K562 (cell line): Measurements from ENCODE around the gene TAC1.

Source experiments
- CEBPB ChIP-seq: fragments of 450-650 bp; IDR thresholded peaks from 2 replicates; pipeline ENCODE4 v1.6.1; 2016; ENCODE audit warnings: missing genetic modification characterization, missing compliant biosample characterization
- FOXK2 ChIP-seq, 2 experiments: fragments of 450-650 bp; IDR thresholded peaks in 1 of 2; conservative IDR thresholded peaks in 1 of 2; 2 replicates each; pipeline ENCODE4 v1.6.1; 2016; ENCODE audit warnings: low read depth in 2 of 2, mild to moderate bottlenecking in 1 of 2
- JUN ChIP-seq, 2 experiments: sonication (generic) in 1 of 2; formaldehyde crosslinking in 1 of 2; IDR thresholded peaks; 2 replicates each; pipeline versions ENCODE4 v1.6.1 to v1.8.0; 2012 to 2022; ENCODE audit warnings: borderline replicate concordance in 2 of 2, mild to moderate bottlenecking in 2 of 2, improper control_type of control experiment in 1 of 2, low read depth in 1 of 2, low read length in 1 of 2, missing genetic modification reagents in 1 of 2
- RNF2 ChIP-seq: sonication (generic); IDR thresholded peaks from 2 replicates; pipeline ENCODE4 v1.6.1; 2016
- TBL1XR1 ChIP-seq, 2 experiments: IDR thresholded peaks; 2 replicates each; pipeline ENCODE4 v1.6.1; 2012; ENCODE audit warnings: improper control_type of control experiment in 2 of 2, low read length in 2 of 2, mild to moderate bottlenecking in 1 of 2
- TF ChIP-seq, protein P1 (sequence below): fragments of 200-400 bp; formaldehyde crosslinking; IDR thresholded peaks from 2 replicates; pipeline ENCODE4 v1.6.1; 2017; ENCODE audit warnings: mild to moderate bottlenecking, low read depth, low read length, moderate library complexity

DNA sequence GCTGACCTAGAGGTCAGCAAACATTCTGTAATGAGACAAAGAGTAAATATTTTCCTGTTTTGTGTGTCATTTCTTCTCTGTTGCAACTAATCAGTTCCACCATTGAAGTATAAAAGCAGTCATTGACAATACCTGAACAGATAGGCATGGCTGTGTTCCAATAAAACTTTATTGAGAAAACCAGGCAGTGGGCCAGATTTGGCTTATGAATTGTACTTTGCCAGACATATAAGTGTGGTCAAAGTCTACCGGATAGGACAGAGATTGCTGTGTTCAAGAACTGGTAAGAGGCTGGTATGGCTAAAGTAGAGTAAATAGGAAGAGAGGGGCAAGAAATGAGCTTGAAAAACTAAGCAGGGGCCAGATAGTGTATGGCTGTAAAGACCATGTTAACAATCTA lies 38.3 kb upstream of the TAC1 start:
- TF ChIP-seq, protein P1, sequence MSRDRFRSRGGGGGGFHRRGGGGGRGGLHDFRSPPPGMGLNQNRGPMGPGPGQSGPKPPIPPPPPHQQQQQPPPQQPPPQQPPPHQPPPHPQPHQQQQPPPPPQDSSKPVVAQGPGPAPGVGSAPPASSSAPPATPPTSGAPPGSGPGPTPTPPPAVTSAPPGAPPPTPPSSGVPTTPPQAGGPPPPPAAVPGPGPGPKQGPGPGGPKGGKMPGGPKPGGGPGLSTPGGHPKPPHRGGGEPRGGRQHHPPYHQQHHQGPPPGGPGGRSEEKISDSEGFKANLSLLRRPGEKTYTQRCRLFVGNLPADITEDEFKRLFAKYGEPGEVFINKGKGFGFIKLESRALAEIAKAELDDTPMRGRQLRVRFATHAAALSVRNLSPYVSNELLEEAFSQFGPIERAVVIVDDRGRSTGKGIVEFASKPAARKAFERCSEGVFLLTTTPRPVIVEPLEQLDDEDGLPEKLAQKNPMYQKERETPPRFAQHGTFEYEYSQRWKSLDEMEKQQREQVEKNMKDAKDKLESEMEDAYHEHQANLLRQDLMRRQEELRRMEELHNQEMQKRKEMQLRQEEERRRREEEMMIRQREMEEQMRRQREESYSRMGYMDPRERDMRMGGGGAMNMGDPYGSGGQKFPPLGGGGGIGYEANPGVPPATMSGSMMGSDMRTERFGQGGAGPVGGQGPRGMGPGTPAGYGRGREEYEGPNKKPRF = no peak
- TF ChIP-seq RNF2 (no peak), JUN (IDR thresholded peaks at IDR 0.05; ENCODE audit: borderline replicate concordance, low read depth, low read length) (no peak), JUN (CRISPR knock-in tag; IDR thresholded peaks at IDR 0.05; ENCODE audit: borderline replicate concordance) (no peak), FOXK2 (conservative IDR thresholded peaks at IDR 0.05 in 1 of 2, IDR thresholded peaks at IDR 0.05 in 1 of 2; ENCODE audit: low read depth in 2 of 2) (no peak), CEBPB (tag) (no peak), TBL1XR1 (IDR thresholded peaks at IDR 0.05; ENCODE audit: low read length in 2 of 2) (no peak)
